ENCODE measurements around the gene SLC45A2. TPM values are rescaled to one million over a fixed set of nuclear protein-coding genes. Genes with fewer than 3 reads are reported as not detected.
A peak's percentile ranks its signal among the peaks of the same experiment; 100 is the strongest.

The SLC45A2 gene
- total and polyA plus RNA-seq, 2 of the 8 experiments (the other 6 are each of a cell fraction or from before 2014, with no cell fraction given), result 0.09 TPM; not detected in 1

DNA sequence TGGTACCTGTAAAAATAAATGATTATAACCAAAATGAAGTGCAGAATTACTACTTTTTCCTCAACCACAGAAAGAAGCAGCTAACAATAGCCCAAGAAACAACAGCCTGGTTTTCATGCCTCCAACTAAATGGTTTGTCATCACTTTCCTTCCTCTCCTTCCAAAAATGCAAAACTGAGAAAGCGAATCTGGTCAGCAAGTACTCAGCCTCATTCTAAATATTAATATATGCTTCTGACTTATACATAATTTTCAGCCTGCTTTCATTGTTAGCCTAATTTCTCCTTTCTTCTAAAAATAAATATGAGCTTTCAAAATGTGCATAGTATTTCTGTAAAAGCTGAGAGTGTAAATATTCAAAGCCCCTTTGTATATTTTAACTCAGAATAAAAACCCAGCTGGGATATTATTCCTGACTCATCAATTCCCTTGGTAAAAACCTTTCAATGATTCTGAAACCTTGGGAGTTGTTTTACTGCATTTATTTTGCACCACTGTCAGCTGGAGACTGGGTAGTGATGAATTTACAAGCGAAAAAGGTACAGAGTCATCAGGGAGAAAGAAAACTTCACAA lies 26.8 kb downstream of the SLC45A2 start:
- DNase-seq (ENCODE audit: low read depth in 1 of 2, low spot score in 2 of 2), result no peak
- Histone ChIP-seq H2BK120ac (replicated peaks; ENCODE audit: low read depth, low read length) (no peak overlapping the region), H3K27me3 (replicated peaks in 1 of 4; ENCODE audit: control insufficient read depth in 3 of 4, extremely low read depth in 1 of 4, insufficient read depth in 3 of 4, low read length in 3 of 4) (0 out of 7 replicates have a peak, but pooled peaks cover 0 to 2% (median 0%) of the 10 kb centered on the region in 4 experiments), H4K91ac (replicated peaks; ENCODE audit: insufficient read length, low read length) (no peak overlapping the region), H4K8ac (ENCODE audit: extremely low read depth, insufficient read depth, low read length) (no peak overlapping the region), H3K79me1 (ENCODE audit: low read depth, low read length) (no peaks in the 10 kb centered on the region), H3K79me2 (ENCODE audit: control insufficient read depth in 1 of 2, insufficient read depth in 2 of 2, low read length in 2 of 2) (no peaks in the 10 kb centered on the region), H2BK5ac (ENCODE audit: low read depth, low read length) (no peak overlapping the region), H2BK20ac (ENCODE audit: low read length) (no peak overlapping the region), H2BK12ac (ENCODE audit: low read depth, low read length) (no peak overlapping the region), H2AFZ (ENCODE audit: low read length) (peak overlapping the region; percentile 43; the same call in 1 of the 2 replicates), H2BK15ac (ENCODE audit: low read length) (no peak overlapping the region), H3K9me3 (ENCODE audit: insufficient read depth in 2 of 2, low read depth in 1 of 2, low read length in 1 of 2) (peaks cover 9% of the 10 kb centered on the region in 2 experiments; a peak in 2 of 4 replicates), H3K27ac (ENCODE audit: low read depth, low read length) (no peak overlapping the region), H4K20me1 (replicated peaks in 1 of 2; ENCODE audit: control insufficient read depth in 1 of 2, insufficient read depth in 2 of 2, low read length in 2 of 2) (no peaks in the 10 kb centered on the region), H3K4me1 (replicated peaks in 1 of 4; ENCODE audit: control insufficient read depth in 3 of 4, insufficient read depth in 4 of 4, low read length in 3 of 4) (peaks cover 0 to 10% (median 2%) of the 10 kb centered on the region in 4 experiments; a peak in 2 of 7 replicates), H3K36me3 (ENCODE audit: control insufficient read depth in 2 of 4, insufficient read depth in 4 of 4, low read length in 3 of 4) (peaks cover 0 to 4% (median 0%) of the 10 kb centered on the region in 4 experiments; a peak in 1 of 8 replicates), H3K56ac (replicated peaks; ENCODE audit: insufficient read length, low read depth, low read length) (no peak overlapping the region), H3K4me3 (ENCODE audit: extremely low read depth in 1 of 4, insufficient read depth in 2 of 4, low read depth in 3 of 4, low read length in 4 of 4) (no peak overlapping the region), H3K23ac (ENCODE audit: insufficient read length) (no peak overlapping the region), H3K9ac (replicated peaks in 1 of 4; ENCODE audit: extremely low read depth in 1 of 4, low read depth in 3 of 4, low read length in 3 of 4) (no peak overlapping the region), H3K18ac (ENCODE audit: extremely low read depth, low read length) (no peak overlapping the region), H3K4ac (replicated peaks; ENCODE audit: insufficient read length, low read depth, low read length) (no peak overlapping the region), H3K23me2 (ENCODE audit: low read depth, low read length) (no peaks in the 10 kb centered on the region; the same call in 1 of the 2 replicates), H2AK5ac (ENCODE audit: low read depth, low read length) (no peak overlapping the region), H3K4me2 (ENCODE audit: insufficient read depth in 1 of 2, low read depth in 2 of 2, low read length in 2 of 2) (peak overlapping the region in 1 of 2 experiments; percentile 15; a peak in 1 of 4 replicates), H3K14ac (ENCODE audit: insufficient read length) (no peak overlapping the region), H4K5ac (ENCODE audit: insufficient read length, low read depth, low read length) (no peak overlapping the region)
- WGBS, 2 experiments (ENCODE audit: extremely low coverage in 1 of 2, insufficient coverage in 1 of 2, insufficient read length in 1 of 2, insufficient replicate concordance in 2 of 2, low coverage in 1 of 2, low lambda C conversion rate in 2 of 2, missing lambda C conversion rate in 1 of 2), result 37% methylated on average over 2 of the region's 2 CpGs; no CpG with 5 or more reads in 1 of the 2 experiments
- CTCF ChIA-PET (ENCODE audit: partially characterized antibody), result interaction anchor here (1.5 to 6.4 kb wide), 2 partner anchors 10 to 12 kb away, joined by 3 to 46 read pairs; no protein-coding TSS in a partner anchor
- POLR2A ChIA-PET (ENCODE audit: partially characterized antibody), result no interaction called here
- peak; percentile 39 for FAIRE-seq
- TF ChIP-seq RBBP5 (IDR thresholded peaks at IDR 0.05; ENCODE audit: borderline replicate concordance, low read depth, low read length) (no peak), GTF2F1 (IDR thresholded peaks at IDR 0.05; ENCODE audit: borderline replicate concordance, low read depth, low read length) (no peak), POLR2AphosphoS5 (IDR thresholded peaks at IDR 0.05; ENCODE audit: low read depth, low read length) (no peak), EP300 (IDR thresholded peaks at IDR 0.05; ENCODE audit: borderline replicate concordance in 1 of 2, low read depth in 2 of 2, low read length in 2 of 2) (no peak), E2F6 (IDR thresholded peaks at IDR 0.05) (no peak), SP4 (IDR thresholded peaks at IDR 0.05; ENCODE audit: low read length) (no peak), SUZ12 (IDR thresholded peaks at IDR 0.05; ENCODE audit: low read length) (no peak), KDM1A (IDR thresholded peaks at IDR 0.05; ENCODE audit: borderline replicate concordance, low read length) (no peak), CBX8 (IDR thresholded peaks at IDR 0.05; ENCODE audit: borderline replicate concordance, low read depth, low read length) (no peak), CREB1 (IDR thresholded peaks at IDR 0.05) (no peak), JUND (IDR thresholded peaks at IDR 0.05; ENCODE audit: low read length) (no peak), BCL11A (IDR thresholded peaks at IDR 0.05; ENCODE audit: low read depth in 2 of 2, low read length in 2 of 2) (no peak)
